Measurements from ENCODE around the gene C1orf226. TPM values are rescaled to one million over a fixed set of nuclear protein-coding genes. Genes with fewer than 3 reads are reported as not detected.

C1orf226 gene
- polyA plus RNA-seq, 1 donor (not counting 4 experiments of a cell fraction or from before 2014, with no cell fraction given) = 0.12 TPM

Small RNAs within 50 kb of the gene (small RNA-seq; reads per million reads assigned to genes)
- gene MIR556 (ENCODE audit: insufficient read length in 3 of 3, low read depth in 3 of 3, low replicate concordance in 1 of 3) (0 reads per million in 3 experiments), gene RNA5SP61 (ENCODE audit: insufficient read length in 3 of 3, low read depth in 3 of 3, low replicate concordance in 1 of 3) (0 reads per million in 3 experiments)

Other genes starting within 250 kb of the C1orf226 start
- not detected in 3 replicates for gene SPATA46, start 4.9 kb upstream of the C1orf226 start, polyA plus RNA-seq
- gene SH2D1B, start 30.4 kb downstream of the C1orf226 start, polyA plus RNA-seq = not detected in 3 replicates
- 24.6 to 45.1 TPM (median 26.9 TPM) in 3 replicates for gene UHMK1, start 116.1 kb downstream of the C1orf226 start, polyA plus RNA-seq
- 81.8 to 150 TPM (median 129 TPM) in 3 replicates for gene UAP1, start 180.0 kb downstream of the C1orf226 start, polyA plus RNA-seq